SKM-1 (cell line): ENCODE measurements around the gene DCBLD2.

Experiments
- DNase-seq: peaks from one replicate; lab custom pipeline; 2025; ENCODE audit not compliant: unreplicated experiment; lab: John Stamatoyannopoulos, UW

DCBLD2 gene

GRCh38 chr3:98796334-98796733, 105.2 kb downstream of the DCBLD2 start:
- DNase-seq: no peak

GRCh38 chr3:98793971-98794370, 107.5 kb downstream of the DCBLD2 start:
- DNase-seq: no peak

- DNase-seq: no peak
Observed at GRCh38 chr3:98791341-98792325, 109.9 kb downstream of the DCBLD2 start.

GRCh38 chr3:98788651-98789050, 112.8 kb downstream of the DCBLD2 start:
- DNase-seq: no peak

GRCh38 chr3:98787181-98787580, 114.3 kb downstream of the DCBLD2 start:
- no peak for DNase-seq

GRCh38 chr3:98786364-98787006, 115.0 kb downstream of the DCBLD2 start:
- DNase-seq: peak; percentile 65

GRCh38 chr3:98784666-98785600, 116.6 kb downstream of the DCBLD2 start:
- peak; percentile 26 for DNase-seq

GRCh38 chr3:98784042-98784441, 117.5 kb downstream of the DCBLD2 start:
- no peak for DNase-seq

- DNase-seq: no peak
Observed at GRCh38 chr3:98782824-98783500, 118.5 kb downstream of the DCBLD2 start.

- no peak for DNase-seq
Observed at GRCh38 chr3:98780343-98780742, 121.2 kb downstream of the DCBLD2 start.

GRCh38 chr3:98779541-98780335, 121.8 kb downstream of the DCBLD2 start:
- no peak for DNase-seq

- no peak for DNase-seq
Observed at GRCh38 chr3:98778852-98779413, 122.6 kb downstream of the DCBLD2 start.

- DNase-seq: peak; percentile 69
Observed at GRCh38 chr3:98778383-98778782, 123.1 kb downstream of the DCBLD2 start.

- DNase-seq: no peak
Observed at GRCh38 chr3:98777801-98778220, 123.7 kb downstream of the DCBLD2 start.

GRCh38 chr3:98777286-98777685, 124.2 kb downstream of the DCBLD2 start:
- no peak for DNase-seq

GRCh38 chr3:98776140-98776493, 125.4 kb downstream of the DCBLD2 start:
- no peak for DNase-seq

- DNase-seq: no peak
Observed at GRCh38 chr3:98775459-98776139, 125.9 kb downstream of the DCBLD2 start.

GRCh38 chr3:98772022-98772421, 129.5 kb downstream of the DCBLD2 start:
- no peak for DNase-seq
